ENCODE measurements around the gene CHD2.

Gene CHD2

DNA sequence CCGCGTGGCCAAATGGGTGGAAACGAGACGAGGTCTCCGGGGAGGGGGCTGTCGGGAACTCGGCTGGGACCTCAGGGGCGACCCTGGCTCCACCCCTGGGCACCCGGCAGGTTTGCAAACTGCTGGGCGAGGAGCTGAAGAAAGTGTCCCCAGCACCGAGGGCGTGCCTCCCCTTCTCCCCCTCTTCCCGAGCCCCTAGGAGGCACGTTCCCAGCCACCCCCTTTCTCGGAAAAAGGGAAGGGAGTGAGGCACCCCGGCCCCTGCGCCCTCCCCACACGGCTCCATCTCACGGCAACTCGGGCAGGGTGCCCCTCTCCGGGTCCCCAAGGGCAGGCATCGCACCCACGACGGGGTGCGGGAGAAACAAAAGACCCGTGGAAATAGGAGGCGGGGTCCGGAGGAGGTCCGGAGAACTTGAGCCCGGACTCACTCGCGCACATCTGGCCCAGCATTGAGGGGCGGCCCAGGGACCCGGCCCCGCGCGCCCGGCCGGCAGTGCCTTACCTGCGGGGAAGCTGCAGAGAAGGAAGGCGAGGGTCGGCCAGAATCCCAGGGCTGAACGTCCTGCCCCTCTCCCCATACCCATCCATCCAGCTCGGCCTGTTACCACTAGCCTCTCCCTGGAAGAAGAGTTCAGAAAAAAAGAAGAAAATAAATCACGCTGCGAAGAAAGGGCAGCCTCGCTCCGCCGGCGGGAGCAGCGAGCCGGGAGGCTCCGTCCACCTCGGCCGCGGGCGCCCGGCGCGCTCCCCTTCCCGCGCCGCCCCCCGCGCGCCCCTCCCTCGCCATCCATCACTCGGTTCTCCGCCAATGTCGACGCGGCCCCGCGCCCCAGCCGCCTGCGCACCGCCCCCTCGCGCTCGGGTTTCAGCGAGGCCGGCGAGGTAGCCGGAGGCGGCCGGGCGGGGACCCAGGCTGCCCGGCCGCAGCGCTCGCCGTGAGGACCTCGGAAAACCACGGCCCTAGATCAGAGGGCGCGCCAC is 172.6 kb downstream of the CHD2 start:
- DNase-seq = peak; percentile 76

DNA sequence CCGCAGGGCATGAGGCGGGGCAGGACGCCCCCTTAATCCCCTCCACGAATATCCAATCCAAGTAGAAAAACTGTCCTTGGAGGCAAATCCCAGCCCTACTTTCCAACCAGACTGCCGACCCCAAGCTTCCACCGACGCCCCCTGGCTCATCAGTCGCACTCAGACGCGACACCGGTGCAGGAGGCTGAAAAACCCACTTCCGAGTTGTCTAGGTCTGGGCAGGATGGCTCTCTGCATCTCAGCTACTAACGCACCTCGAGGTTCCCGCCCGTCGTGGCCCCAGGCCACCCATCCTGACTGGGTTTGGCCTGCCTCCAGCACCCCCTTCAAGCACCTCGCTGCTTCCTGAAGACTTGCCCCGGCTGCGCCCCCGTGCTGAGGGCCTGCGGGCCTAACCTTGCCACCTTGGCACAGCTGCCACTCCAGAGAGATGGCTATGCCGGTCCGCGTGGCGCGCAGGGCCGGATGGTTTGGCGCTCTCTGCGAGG is 173.4 kb downstream of the CHD2 start:
- no peak for DNase-seq

DNA sequence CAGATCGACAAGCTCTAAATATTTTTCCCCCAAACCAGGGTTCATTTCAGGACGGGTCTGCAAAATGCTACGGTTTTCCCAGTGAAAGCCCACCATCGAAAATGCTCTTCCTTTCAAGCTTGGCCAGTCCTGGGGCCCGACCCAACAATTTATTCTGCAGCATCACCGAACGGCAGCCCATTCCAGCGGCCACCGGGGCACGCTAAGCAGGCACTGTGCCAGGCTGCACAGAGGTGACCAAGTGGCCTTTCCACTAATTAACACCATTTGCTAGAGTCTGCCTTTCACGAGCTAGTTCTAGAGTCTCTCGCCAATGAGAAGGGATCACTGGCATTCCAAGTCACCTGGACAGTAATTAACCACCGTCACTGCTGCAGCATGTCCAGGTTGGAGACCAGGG is 174.5 kb downstream of the CHD2 start:
- DNase-seq = no peak

DNA sequence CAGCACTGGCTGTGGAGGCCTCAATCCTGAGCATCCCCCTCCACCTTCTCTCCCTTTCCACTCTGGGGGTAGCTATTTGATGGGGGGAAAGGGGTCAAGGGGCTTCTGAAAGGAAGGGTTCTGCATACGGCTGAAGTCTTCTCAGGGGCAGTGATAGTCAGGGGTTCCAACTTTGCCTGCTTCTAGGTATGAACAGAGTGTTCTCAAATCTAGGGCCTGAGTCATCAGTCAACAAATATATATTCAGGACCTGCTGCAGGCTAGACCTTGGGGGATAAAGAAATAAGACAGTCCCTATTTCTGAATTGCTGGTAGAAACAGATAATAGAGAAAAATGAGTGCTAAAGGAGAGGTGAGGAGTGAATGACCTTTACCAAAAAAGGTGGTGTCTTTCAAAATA is 176.1 kb downstream of the CHD2 start:
- no peak for DNase-seq

DNA sequence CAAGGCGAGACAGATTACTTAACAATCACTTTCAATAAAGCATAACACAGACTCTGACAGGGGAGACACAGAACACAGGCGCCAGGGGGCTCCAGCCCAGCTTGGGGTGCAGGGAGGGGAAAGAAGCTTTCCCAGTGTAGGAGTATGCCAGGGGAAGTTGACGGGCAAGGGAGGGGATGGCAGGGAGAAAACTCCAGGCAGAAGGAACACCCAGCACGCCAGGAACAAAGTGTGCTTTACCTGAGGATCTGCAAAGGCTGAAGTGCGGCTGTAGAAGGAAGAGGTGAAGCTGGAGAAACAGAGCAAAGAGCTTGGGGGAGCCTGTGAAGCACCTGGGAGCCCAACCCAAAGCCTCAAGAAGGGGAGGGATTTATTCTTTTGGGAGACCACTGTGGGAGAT is 176.8 kb downstream of the CHD2 start:
- no peak for DNase-seq
